H1 (cell line): Measurements from ENCODE around the gene MAF. TPM values are rescaled to one million over a fixed set of nuclear protein-coding genes. Genes with fewer than 3 reads are reported as not detected.
A peak's percentile ranks its signal among the peaks of the same experiment; 100 is the strongest.

Experiments used
- CTCF ChIA-PET: fragments of 300-600 bp; sonication (Branson Sonifier 250); formaldehyde crosslinking; loops from one replicate; lab custom pipeline; 2021; ENCODE audit not compliant: partially characterized antibody; lab: Charles Lee
- POLR2A ChIA-PET: fragments of 300-600 bp; sonication (Branson Sonifier 250); formaldehyde crosslinking; loops from one replicate; lab custom pipeline; 2021; ENCODE audit warnings: inconsistent platforms; ENCODE audit not compliant: partially characterized antibody; lab: Charles Lee
- DNase-seq, 2 experiments: peaks; one replicate each; pipeline versions ENCODE4 v3.0.0 to v3.0.0-alpha.2; 2010 to 2022; ENCODE audit warnings: low spot score in 2 of 2, low read depth in 1 of 2, mixed read lengths in 1 of 2
- FAIRE-seq: peaks from 2 replicates; lab custom pipeline; 2011; peaks lifted over from hg19 to GRCh38; lab: Jason Lieb, UNC
- H2AFZ ChIP-seq: 2 replicates; pipeline ENCODE4 v1.8.1; 2012; ENCODE audit warnings: low read length, inconsistent platforms
- H2AK5ac ChIP-seq: 2 replicates; pipeline ENCODE4 v1.6.1; 2013; ENCODE audit warnings: low read depth, low read length
- H2BK120ac ChIP-seq: replicated peaks from 2 replicates; pipeline ENCODE3; 2013; ENCODE audit warnings: low read depth, low read length, inconsistent platforms
- H2BK12ac ChIP-seq: 2 replicates; pipeline ENCODE4 v1.6.1; 2013; ENCODE audit warnings: low read depth, low read length
- H2BK15ac ChIP-seq: 2 replicates; pipeline ENCODE4 v1.6.1; 2013; ENCODE audit warnings: low read length
- H2BK20ac ChIP-seq: 2 replicates; pipeline ENCODE4 v1.6.1; 2013; ENCODE audit warnings: low read length
- H2BK5ac ChIP-seq: 2 replicates; pipeline ENCODE4 v1.6.1; 2013; ENCODE audit warnings: low read depth, low read length
- H3K14ac ChIP-seq: 2 replicates; pipeline ENCODE4 v1.6.1; 2013; ENCODE audit warnings: inconsistent platforms; ENCODE audit not compliant: insufficient read length
- H3K18ac ChIP-seq: 2 replicates; pipeline ENCODE4 v1.6.1; 2013; ENCODE audit warnings: low read length; ENCODE audit errors: extremely low read depth
- H3K23ac ChIP-seq: 2 replicates; pipeline ENCODE4 v1.6.1; 2013; ENCODE audit warnings: inconsistent platforms; ENCODE audit not compliant: insufficient read length
- H3K23me2 ChIP-seq: 2 replicates; pipeline ENCODE4 v1.6.1; 2013; ENCODE audit warnings: low read depth, low read length
- H3K27ac ChIP-seq: 2 replicates; pipeline ENCODE4 v1.6.1; 2011; ENCODE audit warnings: low read depth, low read length, inconsistent platforms
- H3K27me3 ChIP-seq, 4 experiments: replicated peaks in 1 of 4; 1 replicate in 1 of 4; 2 replicates in 3 of 4; pipeline versions ENCODE4 v1.6.1 to v1.8.1; 2011 to 2013; ENCODE audit warnings: low read length in 3 of 4, mild to moderate bottlenecking in 3 of 4, inconsistent platforms in 2 of 4, mixed read lengths in 2 of 4, moderate library complexity in 1 of 4; ENCODE audit not compliant: control insufficient read depth in 3 of 4, insufficient read depth in 3 of 4; ENCODE audit errors: extremely low read depth in 1 of 4
- H3K36me3 ChIP-seq, 4 experiments: 2 replicates each; pipeline versions ENCODE4 v1.6.1 to v1.8.1; 2011 to 2013; ENCODE audit warnings: mild to moderate bottlenecking in 4 of 4, low read length in 3 of 4, moderate library complexity in 2 of 4, control low read depth in 1 of 4, inconsistent platforms in 1 of 4; ENCODE audit not compliant: insufficient read depth in 4 of 4, control insufficient read depth in 2 of 4
- H3K4ac ChIP-seq: replicated peaks from 2 replicates; pipeline ENCODE3; 2013; ENCODE audit warnings: low read length, low read depth, mixed read lengths, inconsistent platforms; ENCODE audit not compliant: insufficient read length
- H3K4me1 ChIP-seq, 4 experiments: replicated peaks in 1 of 4; 1 replicate in 1 of 4; 2 replicates in 3 of 4; pipeline versions ENCODE4 v1.6.1 to v1.8.1; 2011 to 2013; ENCODE audit warnings: low read length in 3 of 4, inconsistent platforms in 2 of 4, mixed read lengths in 1 of 4; ENCODE audit not compliant: insufficient read depth in 4 of 4, control insufficient read depth in 3 of 4
- H3K4me2 ChIP-seq, 2 experiments: 2 replicates each; pipeline versions ENCODE4 v1.6.1 to v1.8.1; 2011 to 2013; ENCODE audit warnings: low read depth in 2 of 2, low read length in 2 of 2, control low read depth in 1 of 2, inconsistent platforms in 1 of 2, mild to moderate bottlenecking in 1 of 2; ENCODE audit not compliant: insufficient read depth in 1 of 2
- H3K4me3 ChIP-seq, 4 experiments: fragments of 200-600, 300-600 bp in 1 of 4; sonication (generic), shearing (Covaris generic), sonication (Bioruptor Twin) in 1 of 4; 2 replicates each; pipeline versions ENCODE4 v1.5.1 to v1.8.1; 2011 to 2016; ENCODE audit warnings: low read length in 4 of 4, low read depth in 3 of 4, control low read depth in 2 of 4, inconsistent platforms in 2 of 4, mild to moderate bottlenecking in 2 of 4, mixed read lengths in 1 of 4, moderate library complexity in 1 of 4; ENCODE audit not compliant: insufficient read depth in 2 of 4; ENCODE audit errors: extremely low read depth in 1 of 4
- H3K56ac ChIP-seq: replicated peaks from 2 replicates; pipeline ENCODE3; 2013; ENCODE audit warnings: low read depth, mild to moderate bottlenecking, mixed read lengths, low read length, inconsistent platforms; ENCODE audit not compliant: insufficient read length
- H3K79me1 ChIP-seq: 2 replicates; pipeline ENCODE4 v1.6.1; 2013; ENCODE audit warnings: low read depth, low read length, control low read depth
- H3K79me2 ChIP-seq, 2 experiments: 2 replicates each; pipeline versions ENCODE4 v1.6.1 to v1.8.1; 2012 to 2013; ENCODE audit warnings: low read length in 2 of 2, mild to moderate bottlenecking in 2 of 2, inconsistent platforms in 1 of 2; ENCODE audit not compliant: insufficient read depth in 2 of 2, control insufficient read depth in 1 of 2
- H3K9ac ChIP-seq, 4 experiments: replicated peaks in 1 of 4; 1 replicate in 1 of 4; 2 replicates in 3 of 4; pipeline versions ENCODE4 v1.6.1 to v1.8.1; 2011 to 2013; ENCODE audit warnings: low read depth in 3 of 4, low read length in 3 of 4, control low read depth in 2 of 4, mild to moderate bottlenecking in 2 of 4, moderate library complexity in 2 of 4, inconsistent platforms in 1 of 4; ENCODE audit errors: extremely low read depth in 1 of 4
- H3K9me3 ChIP-seq, 2 experiments: 2 replicates each; pipeline versions ENCODE4 v1.6.1 to v1.8.1; 2012 to 2013; ENCODE audit warnings: mild to moderate bottlenecking in 2 of 2, moderate library complexity in 2 of 2, control low read depth in 1 of 2, inconsistent platforms in 1 of 2, low read depth in 1 of 2, low read length in 1 of 2, mixed read lengths in 1 of 2; ENCODE audit not compliant: insufficient read depth in 2 of 2
- H4K20me1 ChIP-seq, 2 experiments: replicated peaks in 1 of 2; 2 replicates each; pipeline versions ENCODE3 to v1.8.1; 2011 to 2013; ENCODE audit warnings: inconsistent platforms in 2 of 2, low read length in 2 of 2, mild to moderate bottlenecking in 1 of 2; ENCODE audit not compliant: insufficient read depth in 2 of 2, control insufficient read depth in 1 of 2
- H4K5ac ChIP-seq: 2 replicates; pipeline ENCODE4 v1.6.1; 2013; ENCODE audit warnings: low read length, low read depth, mixed read lengths, inconsistent platforms; ENCODE audit not compliant: insufficient read length
- H4K8ac ChIP-seq: 2 replicates; pipeline ENCODE4 v1.8.0; 2013; ENCODE audit warnings: mild to moderate bottlenecking, moderate library complexity, low read length, inconsistent platforms; ENCODE audit not compliant: insufficient read depth; ENCODE audit errors: extremely low read depth
- H4K91ac ChIP-seq: replicated peaks from 2 replicates; pipeline ENCODE3; 2013; ENCODE audit warnings: low read length, mixed read lengths, inconsistent platforms; ENCODE audit not compliant: insufficient read length
- BCL11A ChIP-seq, 2 experiments: IDR thresholded peaks; one replicate each; pipeline ENCODE4 v1.6.1; 2011; ENCODE audit warnings: low read depth in 2 of 2, low read length in 2 of 2, mild to moderate bottlenecking in 2 of 2
- CHD2 ChIP-seq: IDR thresholded peaks from 2 replicates; pipeline ENCODE4 v1.6.1; 2012; ENCODE audit warnings: low read length, improper control_type of control experiment
- EGR1 ChIP-seq: IDR thresholded peaks from 2 replicates; pipeline ENCODE4 v1.6.1; 2011; ENCODE audit warnings: low read depth, low read length, borderline replicate concordance
- MAFK ChIP-seq: IDR thresholded peaks from 2 replicates; pipeline ENCODE4 v1.6.1; 2012; ENCODE audit warnings: low read depth, mild to moderate bottlenecking, improper control_type of control experiment, low read length
- NANOG ChIP-seq: IDR thresholded peaks from 2 replicates; pipeline ENCODE4 v1.6.1; 2011; ENCODE audit warnings: low read length, low read depth, mild to moderate bottlenecking, inconsistent platforms; ENCODE audit not compliant: insufficient read depth, poor library complexity, severe bottlenecking
- POLR2A ChIP-seq, 2 experiments: IDR thresholded peaks; 1 replicate in 1 of 2; 2 replicates in 1 of 2; pipeline ENCODE4 v1.6.1; 2011; ENCODE audit warnings: low read depth in 2 of 2, low read length in 2 of 2, mild to moderate bottlenecking in 2 of 2; ENCODE audit errors: control extremely low read depth in 1 of 2
- RFX5 ChIP-seq: IDR thresholded peaks from 2 replicates; pipeline ENCODE4 v1.6.1; 2011; ENCODE audit warnings: low read depth, low read length, improper control_type of control experiment, borderline replicate concordance
- SAP30 ChIP-seq: fragments of 300-600 bp; sonication (generic); IDR thresholded peaks from 2 replicates; pipeline ENCODE4 v1.7.1; 2012; ENCODE audit warnings: low read length, moderate library complexity, mild to moderate bottlenecking, inconsistent platforms; ENCODE audit not compliant: insufficient read depth, insufficient replicate concordance
- SRF ChIP-seq: IDR thresholded peaks from 2 replicates; pipeline ENCODE4 v1.6.1; 2011; ENCODE audit warnings: mild to moderate bottlenecking, low read depth, low read length, moderate library complexity
- SUZ12 ChIP-seq: fragments of 200-600 bp; sonication (generic); IDR thresholded peaks from 2 replicates; pipeline ENCODE4 v1.6.1; 2012; ENCODE audit warnings: mild to moderate bottlenecking, inconsistent platforms, low read length, moderate library complexity, mixed read lengths
- TBP ChIP-seq: IDR thresholded peaks from 2 replicates; pipeline ENCODE4 v1.6.1; 2011; ENCODE audit warnings: low read depth, low read length, improper control_type of control experiment
- TCF12 ChIP-seq: IDR thresholded peaks from 2 replicates; pipeline ENCODE4 v1.6.1; 2011; ENCODE audit warnings: low read depth, mild to moderate bottlenecking, low read length
- WGBS, 2 experiments: shearing (Covaris generic) in 1 of 2; methylation state at CpG; one replicate each; pipeline versions ENCODE4 v1.1.6 to v1.1.7; 2013 to 2015; ENCODE audit warnings: low lambda C conversion rate in 2 of 2, mixed read lengths in 2 of 2, inconsistent platforms in 1 of 2, low coverage in 1 of 2, missing lambda C conversion rate in 1 of 2; ENCODE audit not compliant: insufficient replicate concordance in 2 of 2, insufficient coverage in 1 of 2, insufficient read length in 1 of 2; ENCODE audit errors: extremely low coverage in 1 of 2, missing lambda C conversion rate in 1 of 2; 5-methylcytosine and 5-hydroxymethylcytosine counted together
- polyA plus RNA-seq, 7 experiments: library from polyadenylated mRNA; depleted of rRNA in 3 of 7; stranded (reverse) in 5 of 7; unstranded in 2 of 7; fragments of >200 nt in 5 of 7; fragments of 200-250 nt in 2 of 7; gene quantifications; 1 replicate in 5 of 7; 2 replicates in 1 of 7; 4 replicates in 1 of 7; pipeline versions ENCODE4 v1.2.1 to v1.2.3, GENCODE V29; 2011 to 2013; ENCODE audit warnings: missing spikeins in 2 of 7, mixed read lengths in 2 of 7
- total RNA-seq: library from RNA; stranded (reverse); fragmentation: NEBNext Ultra II Directional; extraction: Animal tissue kit (Norgen Biotek cat#: 25700); gene quantifications from 2 replicates; pipeline ENCODE4 v1.2.1, GENCODE V29; 2021
- TF ChIP-seq, protein P1 (sequence below): IDR thresholded peaks from 2 replicates; pipeline ENCODE4 v1.6.1; 2012; ENCODE audit warnings: inconsistent platforms
- TF ChIP-seq, protein P2 (sequence below): IDR thresholded peaks from 2 replicates; pipeline ENCODE4 v1.6.1; 2012; ENCODE audit warnings: inconsistent platforms

MAF gene
- total and polyA plus RNA-seq, 2 of the 8 experiments (the other 6 are each of a cell fraction or from before 2014, with no cell fraction given) = 1.3 to 2.7 TPM

DNA sequence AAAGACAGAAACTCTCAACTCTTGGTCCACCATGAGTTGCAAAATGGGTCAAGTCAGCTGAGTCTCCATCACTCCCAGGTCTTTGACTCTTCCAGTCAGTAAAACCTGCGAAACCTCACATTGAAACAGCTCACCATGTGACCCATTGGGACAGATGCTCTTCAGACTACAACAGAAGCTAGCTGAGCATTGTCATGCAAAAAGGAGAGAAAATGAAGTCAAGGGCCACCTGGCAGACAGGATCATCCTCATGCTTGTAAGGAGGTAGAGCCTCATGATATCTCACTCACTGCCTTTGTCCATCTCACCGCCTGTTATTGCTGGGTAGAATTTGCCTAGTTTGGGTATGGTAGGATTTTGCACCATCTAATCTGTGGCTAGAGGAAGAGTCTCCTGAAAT lies 50.2 kb downstream of the MAF start:
- no peaks in the 10 kb centered on the region for H3K79me1 ChIP-seq
- ChIA-PET POLR2A (no interaction called here), CTCF (no interaction called here)
- H4K20me1 ChIP-seq = no peaks in the 10 kb centered on the region
- no peak overlapping the region for H2BK20ac ChIP-seq
- H3K36me3 ChIP-seq = no peaks in the 10 kb centered on the region
- H3K79me2 ChIP-seq = no peaks in the 10 kb centered on the region
- H3K56ac ChIP-seq = no peak overlapping the region
- no peak for FAIRE-seq
- H2AFZ ChIP-seq = no peak overlapping the region
- DNase-seq = no peak
- H3K4me1 ChIP-seq = peaks cover 0 to 5% (median 0%) of the 10 kb centered on the region in 4 experiments; a peak in 1 of 7 replicates
- H3K27me3 ChIP-seq = no peaks in the 10 kb centered on the region
- no peak overlapping the region for H3K4ac ChIP-seq
- no peak overlapping the region for H2AK5ac ChIP-seq
- no peak overlapping the region for H4K91ac ChIP-seq
- no peak overlapping the region for H3K9ac ChIP-seq
- no peak overlapping the region for H4K8ac ChIP-seq
- no peak overlapping the region for H2BK15ac ChIP-seq
- no peak overlapping the region for H2BK120ac ChIP-seq
- no peak overlapping the region for H2BK5ac ChIP-seq
- H3K27ac ChIP-seq = no peak overlapping the region
- H2BK12ac ChIP-seq = no peak overlapping the region
- H3K23me2 ChIP-seq = no peaks in the 10 kb centered on the region
- no peak overlapping the region for H3K4me2 ChIP-seq
- no peaks in the 10 kb centered on the region for H3K9me3 ChIP-seq
- H3K18ac ChIP-seq = no peak overlapping the region
- no peak overlapping the region; a peak in 1 of 8 replicates for H3K4me3 ChIP-seq
- H3K23ac ChIP-seq = no peak overlapping the region
- no peak overlapping the region for H3K14ac ChIP-seq
- WGBS, 2 experiments = 82% methylated on average over 2 of the region's 2 CpGs; no CpG with 5 or more reads in 1 of the 2 experiments
- no peak overlapping the region for H4K5ac ChIP-seq
- TF ChIP-seq TCF12 (peak; percentile 36; the same call in 1 of the 2 replicates), SAP30 (no peak), MAFK (no peak), BCL11A (IDR thresholded peaks at IDR 0.05; ENCODE audit: low read depth in 2 of 2, low read length in 2 of 2) (no peak), POLR2A (IDR thresholded peaks at IDR 0.05; ENCODE audit: control extremely low read depth in 1 of 2, low read depth in 2 of 2, low read length in 2 of 2) (no peak), TBP (no peak), RFX5 (no peak), SUZ12 (no peak), NANOG (no peak), SRF (no peak), EGR1 (no peak), CHD2 (no peak)
- TF ChIP-seq, protein P1, sequence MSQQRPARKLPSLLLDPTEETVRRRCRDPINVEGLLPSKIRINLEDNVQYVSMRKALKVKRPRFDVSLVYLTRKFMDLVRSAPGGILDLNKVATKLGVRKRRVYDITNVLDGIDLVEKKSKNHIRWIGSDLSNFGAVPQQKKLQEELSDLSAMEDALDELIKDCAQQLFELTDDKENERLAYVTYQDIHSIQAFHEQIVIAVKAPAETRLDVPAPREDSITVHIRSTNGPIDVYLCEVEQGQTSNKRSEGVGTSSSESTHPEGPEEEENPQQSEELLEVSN = 0 out of 2 replicates have a peak, but pooled peaks have one; percentile 27
- TF ChIP-seq, protein P2, sequence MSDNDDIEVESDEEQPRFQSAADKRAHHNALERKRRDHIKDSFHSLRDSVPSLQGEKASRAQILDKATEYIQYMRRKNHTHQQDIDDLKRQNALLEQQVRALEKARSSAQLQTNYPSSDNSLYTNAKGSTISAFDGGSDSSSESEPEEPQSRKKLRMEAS = peak; percentile 56; the same call in 1 of the 2 replicates
